Hepatic stellate cell (primary cell): ENCODE results near the gene LRP8.
A peak's percentile ranks its signal among the peaks of the same experiment; 100 is the strongest.
"Not testable (repeated sequence)": the region's sequence is repeated elsewhere in the genome, so short reads cannot be mapped to it uniquely, and the experiment has no call there.

ENCODE experiments used
- DNase-seq: peaks from one replicate; pipeline ENCODE4 v3.0.0; 2011; ENCODE audit warnings: low spot score

LRP8 gene

GRCh38 chr1:53283156-53283555, 44.7 kb downstream of the LRP8 start:
- DNase-seq = not testable (repeated sequence)

- no peak for DNase-seq
These were observed 46.7 kb downstream of the LRP8 start for GRCh38 chr1:53281133-53281532.

- DNase-seq = no peak
These were observed 47.4 kb downstream of the LRP8 start for GRCh38 chr1:53280496-53280895.

- no peak for DNase-seq
These were observed 48.3 kb downstream of the LRP8 start for GRCh38 chr1:53279296-53280200.

GRCh38 chr1:53278298-53278725, 49.6 kb downstream of the LRP8 start:
- DNase-seq = peak; percentile 78

- DNase-seq = no peak
These were observed 50.5 kb downstream of the LRP8 start for GRCh38 chr1:53277326-53277725.

GRCh38 chr1:53276902-53277281, 51.0 kb downstream of the LRP8 start:
- DNase-seq = no peak

GRCh38 chr1:53276153-53276901, 51.5 kb downstream of the LRP8 start:
- DNase-seq = no peak

- no peak for DNase-seq
These were observed 52.3 kb downstream of the LRP8 start for GRCh38 chr1:53275566-53275965.

- DNase-seq = no peak
These were observed 53.2 kb downstream of the LRP8 start for GRCh38 chr1:53274541-53275185.

- peak; percentile 4 for DNase-seq
These were observed 53.8 kb downstream of the LRP8 start for GRCh38 chr1:53274026-53274425.

GRCh38 chr1:53273526-53273925, 54.3 kb downstream of the LRP8 start:
- no peak for DNase-seq

GRCh38 chr1:53272349-53272748, 55.5 kb downstream of the LRP8 start:
- no peak for DNase-seq

- DNase-seq = no peak
These were observed 56.3 kb downstream of the LRP8 start for GRCh38 chr1:53271446-53272090.

- no peak for DNase-seq
These were observed 57.0 kb downstream of the LRP8 start for GRCh38 chr1:53270873-53271272.

- no peak for DNase-seq
These were observed 57.8 kb downstream of the LRP8 start for GRCh38 chr1:53270107-53270506.

- no peak for DNase-seq
These were observed 60.1 kb downstream of the LRP8 start for GRCh38 chr1:53267761-53268160.

- DNase-seq = no peak
These were observed 61.8 kb downstream of the LRP8 start for GRCh38 chr1:53266038-53266437.

GRCh38 chr1:53265581-53265980, 62.3 kb downstream of the LRP8 start:
- no peak for DNase-seq

GRCh38 chr1:53264048-53264447, 63.8 kb downstream of the LRP8 start:
- no peak for DNase-seq

- no peak for DNase-seq
These were observed 65.9 kb downstream of the LRP8 start for GRCh38 chr1:53262000-53262399.

- no peak for DNase-seq
These were observed 67.1 kb downstream of the LRP8 start for GRCh38 chr1:53260631-53261247.
